ENCODE data around the gene CINP.

GRCh38 chr14:102318781-102319276 lies 43.9 kb downstream of the CINP start:
- no peak for TF ChIP-seq CTCF (IDR thresholded peaks at IDR 0.05; ENCODE audit: low read depth, low read length, missing input control)
- no peak for TF ChIP-seq REST (IDR thresholded peaks at IDR 0.05)
- no peak for TF ChIP-seq YY1 (IDR thresholded peaks at IDR 0.05)
- no peak for TF ChIP-seq RAD21 (IDR thresholded peaks at IDR 0.05)
- TF ChIP-seq GABPA (IDR thresholded peaks at IDR 0.05 in 1 of 2, conservative IDR thresholded peaks at IDR 0.05 in 1 of 2) = no peak
- no peak for TF ChIP-seq JUND (IDR thresholded peaks at IDR 0.05)
- no peak for TF ChIP-seq EGR1 (IDR thresholded peaks at IDR 0.05; ENCODE audit: low read depth in 2 of 2)
- no peak for TF ChIP-seq FOXA1 (IDR thresholded peaks at IDR 0.05)
- TF ChIP-seq SP1 (IDR thresholded peaks at IDR 0.05) = no peak
- no peak for TF ChIP-seq TAF1 (conservative IDR thresholded peaks at IDR 0.05)
- TF ChIP-seq HNF4G (IDR thresholded peaks at IDR 0.05) = no peak
- no peak for TF ChIP-seq MAX (IDR thresholded peaks at IDR 0.05)
- TF ChIP-seq FOXA2 (IDR thresholded peaks at IDR 0.05) = no peak

All from liver (tissue), 3 donors.